ENCODE results near the gene PACSIN1. TPM values are rescaled to one million over a fixed set of nuclear protein-coding genes. Genes with fewer than 3 reads are reported as not detected.

PACSIN1 gene
- total and polyA plus RNA-seq, 4 donors = 0.03 to 0.17 (median 0.15) TPM

DNA sequence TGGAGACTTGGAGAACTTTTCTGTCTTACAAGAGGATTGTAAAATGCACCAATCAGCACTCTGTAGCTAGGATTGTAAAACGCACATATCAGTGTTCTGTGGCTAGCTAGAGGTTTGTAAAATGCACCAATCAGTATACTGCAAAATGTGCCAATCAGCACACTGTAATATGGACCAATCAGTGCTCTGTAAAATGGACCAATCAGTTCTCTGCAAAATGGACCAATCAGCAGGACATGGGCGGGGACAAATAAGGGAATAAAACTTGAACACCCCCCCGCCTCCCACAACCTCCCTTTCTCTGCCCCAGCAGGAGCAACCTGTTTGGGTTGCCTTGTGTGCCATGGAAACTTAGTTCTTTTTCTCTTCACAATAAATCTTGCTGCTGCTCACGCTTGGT, 27.2 kb upstream of the PACSIN1 start:
- no peaks in the 10 kb centered on the region for H3K36me3 ChIP-seq (ENCODE audit: control insufficient read depth in 4 of 4, insufficient read depth in 3 of 4, low read depth in 1 of 4, low read length in 3 of 4)
- TF ChIP-seq RAD21 (IDR thresholded peaks at IDR 0.05) (no peak), TAF1 (conservative IDR thresholded peaks at IDR 0.05) (no peak), HNF4G (IDR thresholded peaks at IDR 0.05) (no peak), SP1 (IDR thresholded peaks at IDR 0.05) (no peak), FOXA1 (IDR thresholded peaks at IDR 0.05) (no peak), NR2F2 (IDR thresholded peaks at IDR 0.05) (no peak), HNF4A (conservative IDR thresholded peaks at IDR 0.05) (no peak), FOXA2 (IDR thresholded peaks at IDR 0.05) (no peak), YY1 (IDR thresholded peaks at IDR 0.05) (no peak), RXRA (IDR thresholded peaks at IDR 0.05) (no peak), GABPA (IDR thresholded peaks at IDR 0.05 in 1 of 2, conservative IDR thresholded peaks at IDR 0.05 in 1 of 2) (no peak), JUND (IDR thresholded peaks at IDR 0.05) (no peak)
- TF ChIP-seq, protein P1, sequence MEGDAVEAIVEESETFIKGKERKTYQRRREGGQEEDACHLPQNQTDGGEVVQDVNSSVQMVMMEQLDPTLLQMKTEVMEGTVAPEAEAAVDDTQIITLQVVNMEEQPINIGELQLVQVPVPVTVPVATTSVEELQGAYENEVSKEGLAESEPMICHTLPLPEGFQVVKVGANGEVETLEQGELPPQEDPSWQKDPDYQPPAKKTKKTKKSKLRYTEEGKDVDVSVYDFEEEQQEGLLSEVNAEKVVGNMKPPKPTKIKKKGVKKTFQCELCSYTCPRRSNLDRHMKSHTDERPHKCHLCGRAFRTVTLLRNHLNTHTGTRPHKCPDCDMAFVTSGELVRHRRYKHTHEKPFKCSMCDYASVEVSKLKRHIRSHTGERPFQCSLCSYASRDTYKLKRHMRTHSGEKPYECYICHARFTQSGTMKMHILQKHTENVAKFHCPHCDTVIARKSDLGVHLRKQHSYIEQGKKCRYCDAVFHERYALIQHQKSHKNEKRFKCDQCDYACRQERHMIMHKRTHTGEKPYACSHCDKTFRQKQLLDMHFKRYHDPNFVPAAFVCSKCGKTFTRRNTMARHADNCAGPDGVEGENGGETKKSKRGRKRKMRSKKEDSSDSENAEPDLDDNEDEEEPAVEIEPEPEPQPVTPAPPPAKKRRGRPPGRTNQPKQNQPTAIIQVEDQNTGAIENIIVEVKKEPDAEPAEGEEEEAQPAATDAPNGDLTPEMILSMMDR (IDR thresholded peaks at IDR 0.05; ENCODE audit: low read depth, low read length, missing input control) = no peak
- TF ChIP-seq, protein P2, sequence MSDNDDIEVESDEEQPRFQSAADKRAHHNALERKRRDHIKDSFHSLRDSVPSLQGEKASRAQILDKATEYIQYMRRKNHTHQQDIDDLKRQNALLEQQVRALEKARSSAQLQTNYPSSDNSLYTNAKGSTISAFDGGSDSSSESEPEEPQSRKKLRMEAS (IDR thresholded peaks at IDR 0.05) = no peak
- TF ChIP-seq, protein P3, sequence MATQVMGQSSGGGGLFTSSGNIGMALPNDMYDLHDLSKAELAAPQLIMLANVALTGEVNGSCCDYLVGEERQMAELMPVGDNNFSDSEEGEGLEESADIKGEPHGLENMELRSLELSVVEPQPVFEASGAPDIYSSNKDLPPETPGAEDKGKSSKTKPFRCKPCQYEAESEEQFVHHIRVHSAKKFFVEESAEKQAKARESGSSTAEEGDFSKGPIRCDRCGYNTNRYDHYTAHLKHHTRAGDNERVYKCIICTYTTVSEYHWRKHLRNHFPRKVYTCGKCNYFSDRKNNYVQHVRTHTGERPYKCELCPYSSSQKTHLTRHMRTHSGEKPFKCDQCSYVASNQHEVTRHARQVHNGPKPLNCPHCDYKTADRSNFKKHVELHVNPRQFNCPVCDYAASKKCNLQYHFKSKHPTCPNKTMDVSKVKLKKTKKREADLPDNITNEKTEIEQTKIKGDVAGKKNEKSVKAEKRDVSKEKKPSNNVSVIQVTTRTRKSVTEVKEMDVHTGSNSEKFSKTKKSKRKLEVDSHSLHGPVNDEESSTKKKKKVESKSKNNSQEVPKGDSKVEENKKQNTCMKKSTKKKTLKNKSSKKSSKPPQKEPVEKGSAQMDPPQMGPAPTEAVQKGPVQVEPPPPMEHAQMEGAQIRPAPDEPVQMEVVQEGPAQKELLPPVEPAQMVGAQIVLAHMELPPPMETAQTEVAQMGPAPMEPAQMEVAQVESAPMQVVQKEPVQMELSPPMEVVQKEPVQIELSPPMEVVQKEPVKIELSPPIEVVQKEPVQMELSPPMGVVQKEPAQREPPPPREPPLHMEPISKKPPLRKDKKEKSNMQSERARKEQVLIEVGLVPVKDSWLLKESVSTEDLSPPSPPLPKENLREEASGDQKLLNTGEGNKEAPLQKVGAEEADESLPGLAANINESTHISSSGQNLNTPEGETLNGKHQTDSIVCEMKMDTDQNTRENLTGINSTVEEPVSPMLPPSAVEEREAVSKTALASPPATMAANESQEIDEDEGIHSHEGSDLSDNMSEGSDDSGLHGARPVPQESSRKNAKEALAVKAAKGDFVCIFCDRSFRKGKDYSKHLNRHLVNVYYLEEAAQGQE (IDR thresholded peaks at IDR 0.05) = no peak
- TF ChIP-seq, protein P4, sequence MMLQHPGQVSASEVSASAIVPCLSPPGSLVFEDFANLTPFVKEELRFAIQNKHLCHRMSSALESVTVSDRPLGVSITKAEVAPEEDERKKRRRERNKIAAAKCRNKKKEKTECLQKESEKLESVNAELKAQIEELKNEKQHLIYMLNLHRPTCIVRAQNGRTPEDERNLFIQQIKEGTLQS (IDR thresholded peaks at IDR 0.05) = no peak

DNA sequence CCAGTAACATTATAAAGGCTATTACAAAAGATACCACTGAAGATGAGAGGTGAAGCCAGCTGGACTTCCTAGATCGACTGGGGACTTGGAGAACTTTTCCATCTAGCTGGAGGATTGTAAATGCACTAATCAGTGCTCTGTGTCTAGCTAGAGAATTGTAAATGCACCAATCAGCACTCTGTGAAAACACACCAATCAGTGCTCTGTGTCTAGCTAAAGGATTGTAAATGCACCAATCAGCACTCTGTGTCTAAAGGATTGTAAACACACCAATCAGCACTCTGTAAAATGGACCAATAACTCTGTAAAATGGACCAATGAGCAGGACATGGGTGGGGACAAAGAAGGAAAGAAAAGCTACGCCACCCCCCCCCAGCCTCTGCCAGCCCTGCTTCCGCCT, 26.4 kb upstream of the PACSIN1 start:
- Histone ChIP-seq H3K4me1 (ENCODE audit: control insufficient read depth in 4 of 4, insufficient read depth in 4 of 4, low read length in 3 of 4) (no peaks in the 10 kb centered on the region), H3K27ac (ENCODE audit: low read depth in 1 of 2, low read length in 2 of 2) (no peak overlapping the region), H3K9ac (ENCODE audit: low read depth in 1 of 2, low read length in 2 of 2) (no peak overlapping the region), H3K36me3 (ENCODE audit: control insufficient read depth in 4 of 4, insufficient read depth in 3 of 4, low read depth in 1 of 4, low read length in 3 of 4) (no peaks in the 10 kb centered on the region), H3K27me3 (ENCODE audit: control insufficient read depth in 4 of 4, insufficient read depth in 4 of 4, low read length in 3 of 4) (no peaks in the 10 kb centered on the region), H3K9me3 (ENCODE audit: control insufficient read depth in 4 of 4, low read length in 3 of 4) (no peaks in the 10 kb centered on the region), H3K4me3 (ENCODE audit: low read depth in 1 of 3, low read length in 3 of 3) (no peak overlapping the region)
- WGBS = 97% methylated on average over 3 of the region's 3 CpGs
- no peak for TF ChIP-seq EGR1 (IDR thresholded peaks at IDR 0.05; ENCODE audit: low read depth in 2 of 2)
- TF ChIP-seq, protein P2 (IDR thresholded peaks at IDR 0.05) = no peak
- no peak for DNase-seq (ENCODE audit: low spot score)

More for the DNA sequence above, 27.2 kb upstream of the PACSIN1 start:
- 64% methylated on average over 4 of the region's 4 CpGs for WGBS
- no peak overlapping the region for H3K9ac ChIP-seq (ENCODE audit: low read depth in 1 of 2, low read length in 2 of 2)
- H3K27ac ChIP-seq (ENCODE audit: low read depth in 1 of 2, low read length in 2 of 2) = no peak overlapping the region
- no peaks in the 10 kb centered on the region for H3K9me3 ChIP-seq (ENCODE audit: control insufficient read depth in 4 of 4, low read length in 3 of 4)
- no peaks in the 10 kb centered on the region for H3K27me3 ChIP-seq (ENCODE audit: control insufficient read depth in 4 of 4, insufficient read depth in 4 of 4, low read length in 3 of 4)
- H3K4me1 ChIP-seq (ENCODE audit: control insufficient read depth in 4 of 4, insufficient read depth in 4 of 4, low read length in 3 of 4) = no peaks in the 10 kb centered on the region
- no peak for DNase-seq (ENCODE audit: low spot score)
- no peak overlapping the region for H3K4me3 ChIP-seq (ENCODE audit: low read depth in 1 of 3, low read length in 3 of 3)
